GM12878 (cell line): ENCODE data around the gene SETBP1. TPM values are rescaled to one million over a fixed set of nuclear protein-coding genes. Genes with fewer than 3 reads are reported as not detected.

Experiments used
- ATF2 ChIP-seq: IDR thresholded peaks from 2 replicates; pipeline ENCODE4 v1.6.1; 2012; ENCODE audit warnings: low read length, inconsistent platforms
- CHD4 ChIP-seq: fragments of 200-600 bp; sonication (generic); IDR thresholded peaks from 2 replicates; pipeline ENCODE4 v1.6.1; 2016; ENCODE audit warnings: mild to moderate bottlenecking
- DPF2 ChIP-seq: fragments of 450-650 bp; IDR thresholded peaks from 2 replicates; pipeline ENCODE4 v1.6.1; 2017; ENCODE audit warnings: mild to moderate bottlenecking
- EED ChIP-seq: sonication (generic); IDR thresholded peaks from 2 replicates; pipeline ENCODE4 v1.6.1; 2016; ENCODE audit warnings: antibody characterized with exemption, low read depth
- EP300 ChIP-seq, 2 experiments: fragments of 150-350 bp in 1 of 2; IDR thresholded peaks; 2 replicates each; pipeline ENCODE4 v1.6.1; 2011 to 2012; ENCODE audit warnings: low read depth in 2 of 2, low read length in 2 of 2, borderline replicate concordance in 1 of 2, improper control_type of control experiment in 1 of 2, inconsistent platforms in 1 of 2; ENCODE audit not compliant: control insufficient read depth in 1 of 2
- FOXM1 ChIP-seq: IDR thresholded peaks from 2 replicates; pipeline ENCODE4 v1.6.1; 2012; ENCODE audit warnings: low read depth, mild to moderate bottlenecking, inconsistent platforms, low read length, moderate library complexity
- HDAC2 ChIP-seq: fragments of 200-600 bp; sonication (generic); IDR thresholded peaks from 2 replicates; pipeline ENCODE4 v1.6.1; 2017
- HSF1 ChIP-seq: fragments of 150-350 bp; IDR thresholded peaks from 2 replicates; pipeline ENCODE4 v1.6.1; 2014; ENCODE audit warnings: mild to moderate bottlenecking, low read depth, low read length
- MEF2B ChIP-seq: fragments of 450-650 bp; IDR thresholded peaks from 2 replicates; pipeline ENCODE4 v1.6.1; 2018; ENCODE audit warnings: mild to moderate bottlenecking, moderate library complexity; ENCODE audit not compliant: partially characterized antibody, poor library complexity, severe bottlenecking
- MTA2 ChIP-seq: fragments of 450-650 bp; IDR thresholded peaks from 2 replicates; pipeline ENCODE4 v1.6.1; 2016; ENCODE audit warnings: low read depth, mild to moderate bottlenecking, moderate library complexity
- MTA3 ChIP-seq: IDR thresholded peaks from 2 replicates; pipeline ENCODE4 v1.6.1; 2012; ENCODE audit warnings: low read length, inconsistent platforms, borderline replicate concordance
- NFIC ChIP-seq: IDR thresholded peaks from 2 replicates; pipeline ENCODE4 v1.6.1; 2012; ENCODE audit warnings: low read depth, mild to moderate bottlenecking, inconsistent platforms, low read length, moderate library complexity
- NFYA ChIP-seq: IDR thresholded peaks from 2 replicates; pipeline ENCODE4 v1.6.1; 2011; ENCODE audit warnings: low read depth, mild to moderate bottlenecking, low read length, improper control_type of control experiment, borderline replicate concordance
- POLR2AphosphoS2 ChIP-seq: IDR thresholded peaks from 2 replicates; pipeline ENCODE4 v1.6.1; 2011; ENCODE audit warnings: low read depth, mild to moderate bottlenecking, low read length, improper control_type of control experiment, moderate library complexity
- SMAD5 ChIP-seq: IDR thresholded peaks from 2 replicates; pipeline ENCODE4 v1.6.1; 2016; ENCODE audit warnings: antibody characterized with exemption, low read depth
- TCF12 ChIP-seq: IDR thresholded peaks from 2 replicates; pipeline ENCODE4 v1.6.1; 2011; ENCODE audit warnings: low read depth, mild to moderate bottlenecking, low read length
- ZNF24 ChIP-seq: fragments of 450-650 bp; IDR thresholded peaks from 2 replicates; pipeline ENCODE4 v1.6.1; 2017; ENCODE audit warnings: antibody characterized with exemption, mild to moderate bottlenecking
- polyA plus RNA-seq, 11 experiments: library from polyadenylated mRNA; depleted of rRNA in 4 of 11; unstranded in 6 of 11; stranded (reverse) in 5 of 11; fragments of >200 nt; fragmentation: Nextera tagmentation in 4 of 11; fragmentation: Illumina TruSeq in 1 of 11; extraction: Ambion mirVana in 4 of 11; extraction: Trizol in 1 of 11; gene quantifications; 1 replicate in 1 of 11; 2 replicates in 10 of 11; pipeline versions ENCODE4 v1.2.1 to v1.2.3, GENCODE V29; 2011 to 2016; ENCODE audit warnings: inconsistent platforms in 2 of 11, missing spikeins in 2 of 11, low read depth in 1 of 11
- total RNA-seq, 4 experiments: library from RNA; depleted of rRNA in 3 of 4; stranded (reverse); fragments of >200 nt in 3 of 4; fragmentation: Illumina TruSeq in 1 of 4; extraction: Trizol in 1 of 4; gene quantifications; 2 replicates each; pipeline versions ENCODE4 v1.2.1 to v1.2.3, GENCODE V29; 2013 to 2021
- TF ChIP-seq, protein P1 (sequence below): fragments of 450-650 bp; IDR thresholded peaks from 2 replicates; pipeline ENCODE4 v1.6.1; 2017; ENCODE audit warnings: antibody characterized with exemption, mild to moderate bottlenecking, moderate library complexity
- TF ChIP-seq, protein P2 (sequence below): fragments of 450-650 bp; IDR thresholded peaks from 2 replicates; pipeline ENCODE4 v1.6.1; 2017; ENCODE audit warnings: borderline replicate concordance
- TF ChIP-seq, protein P3 (sequence below): IDR thresholded peaks from 2 replicates; pipeline ENCODE4 v1.6.1; 2011; ENCODE audit warnings: low read depth, low read length, improper control_type of control experiment, borderline replicate concordance
- TF ChIP-seq, protein P4 (sequence below): fragments of 450-650 bp; IDR thresholded peaks from 2 replicates; pipeline ENCODE4 v1.6.1; 2017; ENCODE audit warnings: low read depth, mild to moderate bottlenecking, moderate library complexity

Gene SETBP1
- total and polyA plus RNA-seq, 10 of the 15 experiments (the other 5 are each of a cell fraction or from before 2014, with no cell fraction given), result 0.99 to 29.7 (median 8.3) TPM

GRCh38 chr18:44909191-44909719, 228.6 kb downstream of the SETBP1 start (continued):
- TF ChIP-seq, protein P1, sequence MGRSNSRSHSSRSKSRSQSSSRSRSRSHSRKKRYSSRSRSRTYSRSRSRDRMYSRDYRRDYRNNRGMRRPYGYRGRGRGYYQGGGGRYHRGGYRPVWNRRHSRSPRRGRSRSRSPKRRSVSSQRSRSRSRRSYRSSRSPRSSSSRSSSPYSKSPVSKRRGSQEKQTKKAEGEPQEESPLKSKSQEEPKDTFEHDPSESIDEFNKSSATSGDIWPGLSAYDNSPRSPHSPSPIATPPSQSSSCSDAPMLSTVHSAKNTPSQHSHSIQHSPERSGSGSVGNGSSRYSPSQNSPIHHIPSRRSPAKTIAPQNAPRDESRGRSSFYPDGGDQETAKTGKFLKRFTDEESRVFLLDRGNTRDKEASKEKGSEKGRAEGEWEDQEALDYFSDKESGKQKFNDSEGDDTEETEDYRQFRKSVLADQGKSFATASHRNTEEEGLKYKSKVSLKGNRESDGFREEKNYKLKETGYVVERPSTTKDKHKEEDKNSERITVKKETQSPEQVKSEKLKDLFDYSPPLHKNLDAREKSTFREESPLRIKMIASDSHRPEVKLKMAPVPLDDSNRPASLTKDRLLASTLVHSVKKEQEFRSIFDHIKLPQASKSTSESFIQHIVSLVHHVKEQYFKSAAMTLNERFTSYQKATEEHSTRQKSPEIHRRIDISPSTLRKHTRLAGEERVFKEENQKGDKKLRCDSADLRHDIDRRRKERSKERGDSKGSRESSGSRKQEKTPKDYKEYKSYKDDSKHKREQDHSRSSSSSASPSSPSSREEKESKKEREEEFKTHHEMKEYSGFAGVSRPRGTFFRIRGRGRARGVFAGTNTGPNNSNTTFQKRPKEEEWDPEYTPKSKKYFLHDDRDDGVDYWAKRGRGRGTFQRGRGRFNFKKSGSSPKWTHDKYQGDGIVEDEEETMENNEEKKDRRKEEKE, result no peak
- TF ChIP-seq, protein P2, sequence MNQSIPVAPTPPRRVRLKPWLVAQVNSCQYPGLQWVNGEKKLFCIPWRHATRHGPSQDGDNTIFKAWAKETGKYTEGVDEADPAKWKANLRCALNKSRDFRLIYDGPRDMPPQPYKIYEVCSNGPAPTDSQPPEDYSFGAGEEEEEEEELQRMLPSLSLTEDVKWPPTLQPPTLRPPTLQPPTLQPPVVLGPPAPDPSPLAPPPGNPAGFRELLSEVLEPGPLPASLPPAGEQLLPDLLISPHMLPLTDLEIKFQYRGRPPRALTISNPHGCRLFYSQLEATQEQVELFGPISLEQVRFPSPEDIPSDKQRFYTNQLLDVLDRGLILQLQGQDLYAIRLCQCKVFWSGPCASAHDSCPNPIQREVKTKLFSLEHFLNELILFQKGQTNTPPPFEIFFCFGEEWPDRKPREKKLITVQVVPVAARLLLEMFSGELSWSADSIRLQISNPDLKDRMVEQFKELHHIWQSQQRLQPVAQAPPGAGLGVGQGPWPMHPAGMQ, result no peak
- TF ChIP-seq FOXM1 (peak; percentile 80; the same call in 1 of the 2 replicates), DPF2 (peak; percentile 74), HDAC2 (no peak), HSF1 (no peak), NFIC (peak; percentile 86), SMAD5 (no peak), ATF2 (peak; percentile 80), ZNF24 (no peak), TCF12 (no peak), EP300 (IDR thresholded peaks at IDR 0.05; ENCODE audit: borderline replicate concordance in 1 of 2, control insufficient read depth in 1 of 2, low read depth in 2 of 2, low read length in 2 of 2) (peak in 1 of 2 experiments; percentile 53; a peak in 2 of 4 replicates), MTA2 (peak; percentile 72), MTA3 (0 out of 2 replicates have a peak, but pooled peaks have one; percentile 19), CHD4 (no peak), POLR2AphosphoS2 (no peak), MEF2B (peak; percentile 89), EED (peak; percentile 84; the same call in 1 of the 2 replicates), NFYA (no peak)
- TF ChIP-seq, protein P3, sequence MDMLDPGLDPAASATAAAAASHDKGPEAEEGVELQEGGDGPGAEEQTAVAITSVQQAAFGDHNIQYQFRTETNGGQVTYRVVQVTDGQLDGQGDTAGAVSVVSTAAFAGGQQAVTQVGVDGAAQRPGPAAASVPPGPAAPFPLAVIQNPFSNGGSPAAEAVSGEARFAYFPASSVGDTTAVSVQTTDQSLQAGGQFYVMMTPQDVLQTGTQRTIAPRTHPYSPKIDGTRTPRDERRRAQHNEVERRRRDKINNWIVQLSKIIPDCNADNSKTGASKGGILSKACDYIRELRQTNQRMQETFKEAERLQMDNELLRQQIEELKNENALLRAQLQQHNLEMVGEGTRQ, result no peak
- TF ChIP-seq, protein P4, sequence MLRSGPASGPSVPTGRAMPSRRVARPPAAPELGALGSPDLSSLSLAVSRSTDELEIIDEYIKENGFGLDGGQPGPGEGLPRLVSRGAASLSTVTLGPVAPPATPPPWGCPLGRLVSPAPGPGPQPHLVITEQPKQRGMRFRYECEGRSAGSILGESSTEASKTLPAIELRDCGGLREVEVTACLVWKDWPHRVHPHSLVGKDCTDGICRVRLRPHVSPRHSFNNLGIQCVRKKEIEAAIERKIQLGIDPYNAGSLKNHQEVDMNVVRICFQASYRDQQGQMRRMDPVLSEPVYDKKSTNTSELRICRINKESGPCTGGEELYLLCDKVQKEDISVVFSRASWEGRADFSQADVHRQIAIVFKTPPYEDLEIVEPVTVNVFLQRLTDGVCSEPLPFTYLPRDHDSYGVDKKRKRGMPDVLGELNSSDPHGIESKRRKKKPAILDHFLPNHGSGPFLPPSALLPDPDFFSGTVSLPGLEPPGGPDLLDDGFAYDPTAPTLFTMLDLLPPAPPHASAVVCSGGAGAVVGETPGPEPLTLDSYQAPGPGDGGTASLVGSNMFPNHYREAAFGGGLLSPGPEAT, result no peak; the same call in 1 of the 2 replicates
